ENCODE results near the gene REX1BD. TPM values are rescaled to one million over a fixed set of nuclear protein-coding genes. Genes with fewer than 3 reads are reported as not detected.

REX1BD gene
- total and polyA plus RNA-seq, 12 donors: 8.8 to 268 (median 91.8) TPM

GRCh38 chr19:18613589-18614234 lies 25.1 kb downstream of the REX1BD start:
- Histone ChIP-seq H3K27ac (no peak overlapping the region), H3K9me3 (replicated peaks in 1 of 3) (no peaks in the 10 kb centered on the region), H3K36me3 (replicated peaks in 1 of 2) (no peaks in the 10 kb centered on the region), H3K4me1 (replicated peaks in 1 of 2) (peaks cover 4 to 26% of the 10 kb centered on the region in 2 donors), H3K4me3 (no peak overlapping the region), H3K27me3 (peaks cover 58% of the 10 kb centered on the region)
- TF ChIP-seq POLR2A (IDR thresholded peaks at IDR 0.05) (no peak), CTCF (IDR thresholded peaks at IDR 0.05) (no peak)
- WGBS, 4 donors: 38 to 43% (median 41%) methylated on average over 10 to 23 of the region's 23 CpGs
- DNase-seq: no peak
- intact Hi-C loops (cut with DNase I): no loop called here

- Histone ChIP-seq H3K4me3 (no peak overlapping the region), H3K27ac (no peak overlapping the region), H3K36me3 (replicated peaks in 1 of 2) (no peaks in the 10 kb centered on the region), H3K27me3 (peaks cover 35% of the 10 kb centered on the region), H3K4me1 (replicated peaks in 1 of 2) (peaks cover 4 to 20% of the 10 kb centered on the region in 2 donors), H3K9me3 (replicated peaks in 1 of 3) (no peaks in the 10 kb centered on the region)
- no peak for DNase-seq
- TF ChIP-seq CTCF (IDR thresholded peaks at IDR 0.05) (no peak), POLR2A (IDR thresholded peaks at IDR 0.05) (no peak)
- intact Hi-C loops (cut with DNase I): no loop called here
- 90 to 93% (median 93%) methylated on average over 3 of the region's 3 CpGs for WGBS, 4 donors
Measured at GRCh38 chr19:18616023-18616422, 27.4 kb downstream of the REX1BD start.

- H3K27me3 ChIP-seq: peaks cover 20% of the 10 kb centered on the region
- intact Hi-C loops (cut with DNase I): no loop called here
- TF ChIP-seq CTCF (IDR thresholded peaks at IDR 0.05): no peak
- no peak for TF ChIP-seq POLR2A (IDR thresholded peaks at IDR 0.05)
Measured at GRCh38 chr19:18617562-18617961, 29.0 kb downstream of the REX1BD start.

GRCh38 chr19:18618236-18618635 lies 29.6 kb downstream of the REX1BD start:
- Histone ChIP-seq H3K9me3 (replicated peaks in 1 of 3) (no peaks in the 10 kb centered on the region), H3K27ac (no peak overlapping the region), H3K27me3 (peaks cover 18% of the 10 kb centered on the region), H3K4me1 (replicated peaks in 1 of 2) (no peaks in the 10 kb centered on the region), H3K36me3 (replicated peaks in 1 of 2) (no peaks in the 10 kb centered on the region), H3K4me3 (no peak overlapping the region)
- TF ChIP-seq CTCF (IDR thresholded peaks at IDR 0.05) (no peak), POLR2A (IDR thresholded peaks at IDR 0.05) (no peak)
- intact Hi-C loops (cut with DNase I): no loop called here
- 85 to 93% (median 91%) methylated on average over 4 to 13 of the region's 13 CpGs for WGBS, 4 donors
- DNase-seq: no peak

More at GRCh38 chr19:18617562-18617961, 29.0 kb downstream of the REX1BD start:
- Histone ChIP-seq H3K9me3 (replicated peaks in 1 of 3) (no peaks in the 10 kb centered on the region), H3K4me1 (replicated peaks in 1 of 2) (peaks cover 1 to 5% of the 10 kb centered on the region in 2 donors), H3K27ac (no peak overlapping the region), H3K4me3 (no peak overlapping the region), H3K36me3 (replicated peaks in 1 of 2) (no peaks in the 10 kb centered on the region)
- DNase-seq: no peak
